Stomach (tissue), 9 donors: ENCODE data around the gene UBE2J1. TPM values are rescaled to one million over a fixed set of nuclear protein-coding genes. Genes with fewer than 3 reads are reported as not detected.

ENCODE experiments used
- DNase-seq, 2 donors: peaks; one replicate each; pipeline versions ENCODE4 v3.0.0 to v3.0.0-alpha.2; 2013 to 2019
- H3K27ac ChIP-seq, 5 donors: fragments of 200-600 bp in 4 of 5; sonication (generic) in 4 of 5; one replicate each; pipeline ENCODE4 v1.5.1; 2013 to 2019; ENCODE audit warnings: mild to moderate bottlenecking in 1 of 5, moderate library complexity in 1 of 5
- H3K27me3 ChIP-seq, 3 donors: fragments of 200-600 bp; sonication (generic); one replicate each; pipeline ENCODE4 v1.5.1; 2017 to 2019; ENCODE audit warnings: mixed run types in 1 of 3
- H3K36me3 ChIP-seq, 4 donors: fragments of 200-600 bp; sonication (generic); 1 replicate in 3 of 4; 2 replicates in 1 of 4; pipeline ENCODE4 v1.5.1; 2016 to 2019
- H3K4me1 ChIP-seq, 4 donors: fragments of 200-600 bp; sonication (generic); one replicate each; pipeline ENCODE4 v1.5.1; 2016 to 2019
- H3K4me3 ChIP-seq, 4 donors: fragments of 200-600 bp; sonication (generic) in 3 of 4; one replicate each; pipeline ENCODE4 v1.5.1; 2016 to 2019; ENCODE audit warnings: mild to moderate bottlenecking in 1 of 4
- H3K9me3 ChIP-seq, 4 donors: fragments of 200-600 bp; sonication (generic); one replicate each; pipeline ENCODE4 v1.5.1; 2016 to 2019
- EP300 ChIP-seq: sonication (generic); formaldehyde crosslinking; IDR thresholded peaks from one replicate; pipeline ENCODE4 v1.6.1; 2017; ENCODE audit warnings: antibody characterized with exemption
- POLR2A ChIP-seq, 4 donors: fragments of 450-650 bp; IDR thresholded peaks; one replicate each; pipeline ENCODE4 v1.6.1; 2016; ENCODE audit warnings: antibody characterized with exemption in 4 of 4, control low read depth in 2 of 4, mild to moderate bottlenecking in 1 of 4, moderate library complexity in 1 of 4
- POLR2AphosphoS5 ChIP-seq, 3 donors: sonication (generic); formaldehyde crosslinking; IDR thresholded peaks; one replicate each; pipeline ENCODE4 v1.6.1; 2016; ENCODE audit warnings: antibody characterized with exemption in 3 of 3
- WGBS, 5 donors: extraction: QIAGEN DNeasy Blood & Tissue Kit in 3 of 5; methylation state at CpG; one replicate each; pipeline versions ENCODE4 v1.1.5 to v1.1.7; 2013 to 2018; 5-methylcytosine and 5-hydroxymethylcytosine counted together
- intact Hi-C: fragments of 100-400 bp; cut with DNase I; formaldehyde crosslinking; loops from one replicate; pipeline ENCODE4 v1.15.1; 2023; ENCODE audit warnings: low total_unique reads
- polyA plus RNA-seq, 3 donors: library from polyadenylated mRNA; stranded (reverse); fragments of 200-250 nt; gene quantifications; one replicate each; pipeline ENCODE4 v1.2.3, GENCODE V29; 2013
- total RNA-seq, 5 donors: library from RNA; depleted of rRNA; stranded (reverse); fragments of >200 nt; gene quantifications; one replicate each; pipeline versions ENCODE4 v1.1.0 to v1.2.3, GENCODE V29; 2014 to 2016
- TF ChIP-seq, protein P1 (sequence below), 7 experiments: fragments of 450-650 bp in 4 of 7; fragments of 200-600 bp in 3 of 7; sonication (generic) in 3 of 7; IDR thresholded peaks; one replicate each; pipeline ENCODE4 v1.5.1; 2016 to 2019; ENCODE audit warnings: antibody characterized with exemption in 7 of 7, control low read depth in 2 of 7, mild to moderate bottlenecking in 1 of 7
- donor health status: healthy with polysubstance abuse.
- donor health status: Bipolar disorder and iron deficiency.
- donor health status: healthy.

Gene UBE2J1
- total and polyA plus RNA-seq, 8 donors, result 5.2 to 58.6 (median 24.0) TPM

DNA sequence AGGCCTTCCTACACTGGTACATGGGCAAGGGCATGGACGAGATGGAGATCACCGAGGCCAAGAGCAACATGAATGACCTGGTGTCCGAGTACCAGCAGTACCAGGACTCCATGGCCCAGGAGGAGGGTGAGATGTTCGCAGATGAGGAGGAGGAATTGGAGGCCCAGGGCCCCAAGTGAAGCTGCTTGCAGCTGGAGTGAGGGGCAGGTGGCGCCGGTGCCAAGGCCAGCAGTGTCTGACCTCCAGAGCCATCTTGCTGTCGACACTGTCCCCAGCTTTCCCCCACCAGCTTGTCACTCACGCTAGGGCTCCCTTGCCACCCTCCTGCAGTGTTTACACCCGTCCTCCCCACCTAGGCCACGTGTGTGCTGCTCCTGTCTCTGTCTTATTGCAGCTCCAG, 49.6 kb downstream of the UBE2J1 start:
- Histone ChIP-seq H3K27me3 (no peaks in the 10 kb centered on the region), H3K9me3 (no peaks in the 10 kb centered on the region), H3K27ac (no peak overlapping the region), H3K4me1 (peaks cover 3 to 14% (median 10%) of the 10 kb centered on the region in 4 donors), H3K36me3 (no peaks in the 10 kb centered on the region), H3K4me3 (no peak overlapping the region)
- DNase-seq, result no peak
- intact Hi-C loops, result no loop called here
- 87 to 92% (median 90%) methylated on average over 10 of the region's 10 CpGs for whole genome bisulfite sequencing, 5 donors
- TF ChIP-seq, protein P1, sequence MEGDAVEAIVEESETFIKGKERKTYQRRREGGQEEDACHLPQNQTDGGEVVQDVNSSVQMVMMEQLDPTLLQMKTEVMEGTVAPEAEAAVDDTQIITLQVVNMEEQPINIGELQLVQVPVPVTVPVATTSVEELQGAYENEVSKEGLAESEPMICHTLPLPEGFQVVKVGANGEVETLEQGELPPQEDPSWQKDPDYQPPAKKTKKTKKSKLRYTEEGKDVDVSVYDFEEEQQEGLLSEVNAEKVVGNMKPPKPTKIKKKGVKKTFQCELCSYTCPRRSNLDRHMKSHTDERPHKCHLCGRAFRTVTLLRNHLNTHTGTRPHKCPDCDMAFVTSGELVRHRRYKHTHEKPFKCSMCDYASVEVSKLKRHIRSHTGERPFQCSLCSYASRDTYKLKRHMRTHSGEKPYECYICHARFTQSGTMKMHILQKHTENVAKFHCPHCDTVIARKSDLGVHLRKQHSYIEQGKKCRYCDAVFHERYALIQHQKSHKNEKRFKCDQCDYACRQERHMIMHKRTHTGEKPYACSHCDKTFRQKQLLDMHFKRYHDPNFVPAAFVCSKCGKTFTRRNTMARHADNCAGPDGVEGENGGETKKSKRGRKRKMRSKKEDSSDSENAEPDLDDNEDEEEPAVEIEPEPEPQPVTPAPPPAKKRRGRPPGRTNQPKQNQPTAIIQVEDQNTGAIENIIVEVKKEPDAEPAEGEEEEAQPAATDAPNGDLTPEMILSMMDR (IDR thresholded peaks at IDR 0.05), result no peak
- TF ChIP-seq POLR2A (IDR thresholded peaks at IDR 0.05) (no peak), POLR2AphosphoS5 (IDR thresholded peaks at IDR 0.05) (no peak)

DNA sequence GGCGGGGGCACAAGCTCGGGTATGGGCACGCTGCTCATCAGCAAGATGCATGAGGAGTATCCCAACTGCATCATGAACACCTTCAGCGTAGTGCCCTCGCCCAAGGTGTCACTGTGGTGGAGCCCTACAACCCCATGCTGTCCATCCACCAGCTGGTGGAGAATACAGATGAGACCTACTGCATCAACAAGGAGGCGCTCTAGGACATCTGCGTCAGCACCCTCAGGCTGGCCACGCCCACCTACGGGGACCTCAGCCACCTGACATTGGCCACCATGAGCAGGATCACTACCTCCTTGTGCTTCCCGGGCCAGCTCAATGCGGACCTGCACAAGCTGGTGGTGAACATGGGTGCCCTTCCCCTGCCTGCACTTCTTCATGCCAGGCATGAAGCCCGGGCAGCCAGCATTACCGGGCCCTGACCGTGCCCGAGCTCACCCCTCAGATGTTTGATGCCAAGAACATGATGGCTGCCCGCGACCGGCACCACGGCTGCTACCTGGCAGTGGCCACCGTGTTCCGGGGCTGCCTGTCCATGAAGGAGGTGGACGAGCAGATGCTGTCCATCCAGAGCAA, 50.2 kb downstream of the UBE2J1 start:
- WGBS, 5 donors, result 88 to 97% (median 92%) methylated on average over 6 to 22 of the region's 22 CpGs

DNA sequence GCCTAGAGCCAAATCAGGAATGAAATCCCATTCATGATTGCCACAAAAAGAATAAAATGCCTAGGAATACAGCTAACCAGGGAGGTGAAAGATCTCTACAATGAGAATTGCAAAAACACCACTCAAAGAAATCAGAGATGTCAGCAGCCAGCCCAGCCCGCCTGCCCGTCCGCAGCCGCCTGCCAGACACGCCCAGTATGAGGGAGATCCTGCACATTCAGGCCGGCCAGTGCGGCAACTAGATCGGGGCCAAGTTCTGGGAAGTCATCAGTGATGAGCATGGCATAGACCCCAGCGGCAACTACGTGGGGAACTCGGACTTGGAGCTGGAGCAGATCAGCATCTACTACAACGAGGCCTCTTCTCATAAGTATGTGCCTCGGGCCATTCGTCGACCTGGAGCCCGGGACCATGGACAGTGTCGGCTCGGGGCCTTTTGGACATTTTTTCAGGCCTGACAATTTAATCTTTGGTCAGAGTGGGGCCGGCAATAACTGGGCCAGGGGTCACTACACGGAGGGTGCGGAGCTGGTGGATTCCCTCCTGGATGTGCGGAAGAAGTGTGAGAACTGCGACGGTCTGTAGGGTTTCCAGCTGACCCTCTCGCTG, 50.8 kb downstream of the UBE2J1 start:
- TF ChIP-seq POLR2A (IDR thresholded peaks at IDR 0.05) (no peak), EP300 (no peak)
- TF ChIP-seq, protein P1 (IDR thresholded peaks at IDR 0.05), result no peak
- no peak for DNase-seq
- Histone ChIP-seq H3K9me3 (no peaks in the 10 kb centered on the region), H3K4me1 (peaks cover 9 to 19% (median 14%) of the 10 kb centered on the region in 4 donors), H3K4me3 (no peak overlapping the region), H3K27me3 (no peaks in the 10 kb centered on the region), H3K36me3 (no peaks in the 10 kb centered on the region), H3K27ac (no peak overlapping the region)
- intact Hi-C loops, result no loop called here
- 88 to 96% (median 92%) methylated on average over 24 to 25 of the region's 25 CpGs for WGBS, 5 donors

More for the DNA sequence above, 50.2 kb downstream of the UBE2J1 start:
- no peak for DNase-seq
- H3K9me3 ChIP-seq, result no peaks in the 10 kb centered on the region
- no peaks in the 10 kb centered on the region for H3K36me3 ChIP-seq
- intact Hi-C loops, result no loop called here
- H3K4me3 ChIP-seq, result no peak overlapping the region
- H3K27me3 ChIP-seq, result no peaks in the 10 kb centered on the region
- H3K4me1 ChIP-seq, result peaks cover 9 to 19% (median 14%) of the 10 kb centered on the region in 4 donors
- H3K27ac ChIP-seq, result no peak overlapping the region
- no peak for TF ChIP-seq EP300
- TF ChIP-seq, protein P1 (IDR thresholded peaks at IDR 0.05), result no peak
- TF ChIP-seq POLR2A (IDR thresholded peaks at IDR 0.05), result no peak
- TF ChIP-seq POLR2AphosphoS5 (IDR thresholded peaks at IDR 0.05), result no peak

DNA sequence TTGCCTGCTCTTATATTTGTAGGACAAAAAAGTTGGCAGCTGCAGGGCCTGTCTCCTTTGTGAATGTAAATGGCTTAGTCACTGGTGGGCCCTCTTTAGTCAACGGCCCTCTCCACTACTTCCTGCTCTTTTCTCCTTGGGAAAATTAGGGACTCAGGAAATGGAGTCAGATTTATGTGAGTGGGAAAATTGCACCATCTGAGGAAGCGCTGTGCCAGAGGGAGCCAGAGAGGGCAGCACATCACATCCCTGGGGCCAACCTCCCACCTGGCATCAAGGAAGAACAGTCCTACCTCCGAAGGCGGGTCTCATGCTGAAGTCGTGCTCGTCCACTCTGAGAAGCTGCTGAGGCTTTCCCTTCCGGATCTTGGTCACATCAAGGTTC, 53.1 kb downstream of the UBE2J1 start:
- TF ChIP-seq POLR2AphosphoS5 (IDR thresholded peaks at IDR 0.05), result no peak
- TF ChIP-seq, protein P1 (IDR thresholded peaks at IDR 0.05), result no peak
- no peak for TF ChIP-seq EP300
- TF ChIP-seq POLR2A (IDR thresholded peaks at IDR 0.05), result no peak
- intact Hi-C loops, result no loop called here
- H3K36me3 ChIP-seq, result no peaks in the 10 kb centered on the region
- no peaks in the 10 kb centered on the region for H3K9me3 ChIP-seq
- no peak for DNase-seq
- peaks cover 9 to 19% (median 14%) of the 10 kb centered on the region in 4 donors for H3K4me1 ChIP-seq
- 78 to 85% (median 83%) methylated on average over 7 of the region's 7 CpGs for WGBS, 5 donors
- no peak overlapping the region for H3K27ac ChIP-seq
- H3K4me3 ChIP-seq, result no peak overlapping the region
- H3K27me3 ChIP-seq, result no peaks in the 10 kb centered on the region
